DMS153 treated with DMSO at 0.1 percent for 48 hours (cell line): ENCODE results near the gene KCNK2.

Source experiments
- DNase-seq: peaks from one replicate; lab custom pipeline; 2025; ENCODE audit not compliant: unreplicated experiment; lab: John Stamatoyannopoulos, UW

The KCNK2 gene, protein sequence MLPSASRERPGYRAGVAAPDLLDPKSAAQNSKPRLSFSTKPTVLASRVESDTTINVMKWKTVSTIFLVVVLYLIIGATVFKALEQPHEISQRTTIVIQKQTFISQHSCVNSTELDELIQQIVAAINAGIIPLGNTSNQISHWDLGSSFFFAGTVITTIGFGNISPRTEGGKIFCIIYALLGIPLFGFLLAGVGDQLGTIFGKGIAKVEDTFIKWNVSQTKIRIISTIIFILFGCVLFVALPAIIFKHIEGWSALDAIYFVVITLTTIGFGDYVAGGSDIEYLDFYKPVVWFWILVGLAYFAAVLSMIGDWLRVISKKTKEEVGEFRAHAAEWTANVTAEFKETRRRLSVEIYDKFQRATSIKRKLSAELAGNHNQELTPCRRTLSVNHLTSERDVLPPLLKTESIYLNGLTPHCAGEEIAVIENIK

GRCh38 chr1:215082532-215083382 lies at the start of gene KCNK2:
Gene KCNK2 (plus strand): TSS chr1:215082737. CDS start chr1:215083386, 649 bp downstream.
- no peak for DNase-seq

DNA sequence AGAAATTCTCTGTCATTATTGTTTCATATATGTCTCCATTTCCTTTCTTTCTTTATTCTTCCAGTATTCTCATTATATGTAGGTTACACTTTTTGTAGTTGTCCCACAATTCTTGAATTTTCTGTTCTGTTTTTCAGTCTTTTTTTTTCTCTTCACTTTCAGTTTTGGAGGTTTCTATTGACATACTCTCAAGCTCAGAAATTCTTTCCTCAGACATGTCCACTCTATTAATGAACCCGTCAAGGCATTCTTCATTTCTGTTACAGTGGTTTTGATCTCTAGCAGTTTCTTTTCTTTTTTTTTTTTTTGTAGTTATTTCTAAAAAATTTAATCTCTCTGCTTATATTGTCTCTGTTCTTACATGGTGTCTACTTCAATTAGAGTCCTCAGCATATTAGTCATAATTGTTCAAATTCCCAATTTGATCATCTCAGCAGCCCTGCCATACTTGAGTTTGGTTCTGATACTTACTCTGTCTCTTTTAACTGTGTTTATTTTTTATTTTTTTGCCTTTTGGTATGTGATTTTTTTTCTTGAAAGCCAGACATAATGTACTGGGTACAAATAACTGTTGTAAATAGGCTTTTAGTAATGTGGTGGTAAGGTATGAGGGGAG lies 49.5 kb upstream of the KCNK2 start:
- DNase-seq, result no peak

- no peak for DNase-seq
Observed at GRCh38 chr1:215040190-215040589, 42.3 kb upstream of the KCNK2 start.

DNA sequence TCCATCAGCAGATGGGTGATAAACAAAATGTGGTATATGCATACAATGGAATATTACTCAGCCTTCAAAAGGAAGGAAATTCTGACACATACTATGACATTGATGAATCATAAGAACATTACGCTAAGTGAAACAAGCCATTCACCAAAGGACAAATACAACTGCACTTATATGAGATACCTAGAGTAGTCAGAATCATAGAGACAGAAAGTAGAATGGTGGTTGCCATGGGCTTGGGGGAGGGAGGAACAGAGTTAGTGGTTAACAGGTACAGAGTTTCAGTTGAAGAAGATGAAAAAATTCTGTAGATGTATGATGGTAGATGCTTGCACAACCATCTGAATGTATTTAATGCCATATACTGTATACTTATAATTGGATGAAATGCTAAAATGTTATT lies 39.1 kb upstream of the KCNK2 start:
- DNase-seq, result no peak

- no peak for DNase-seq
Observed at GRCh38 chr1:215044151-215044550, 38.4 kb upstream of the KCNK2 start.

DNA sequence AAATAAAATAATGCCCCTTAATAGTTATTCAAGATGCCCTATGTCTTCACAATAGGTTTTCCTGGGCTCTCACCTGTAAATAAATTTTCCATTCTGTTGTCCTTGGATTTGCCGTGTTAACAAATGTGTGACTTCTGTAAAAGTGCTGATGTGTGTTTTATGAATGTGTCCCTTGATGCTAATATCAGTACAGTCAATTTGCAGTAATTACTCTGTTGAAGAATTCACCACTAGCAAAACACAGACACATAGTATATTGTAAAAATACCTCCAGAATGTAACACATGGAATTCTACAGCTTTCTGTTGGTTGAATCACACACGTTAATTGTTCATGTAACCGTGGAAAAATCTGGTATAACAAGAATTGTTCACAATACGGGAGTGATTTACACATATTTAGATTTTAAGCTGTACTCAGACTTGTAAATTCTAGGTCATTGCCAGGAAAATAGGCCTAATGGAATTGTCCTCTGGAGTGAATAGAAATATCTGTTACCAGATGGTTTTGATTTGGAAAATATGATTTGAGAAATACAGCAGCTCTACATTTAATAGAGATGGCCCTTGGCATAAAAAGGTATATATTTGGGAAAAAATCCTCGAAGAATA lies 36.7 kb upstream of the KCNK2 start:
- no peak for DNase-seq

GRCh38 chr1:215052256-215053015 lies 30.1 kb upstream of the KCNK2 start:
- DNase-seq, result no peak

GRCh38 chr1:215054266-215054665 lies 28.3 kb upstream of the KCNK2 start:
- DNase-seq, result no peak

- no peak for DNase-seq
Observed at GRCh38 chr1:215055281-215055935, 27.1 kb upstream of the KCNK2 start.

- DNase-seq, result no peak
Observed at GRCh38 chr1:215056584-215056983, 26.0 kb upstream of the KCNK2 start.

DNA sequence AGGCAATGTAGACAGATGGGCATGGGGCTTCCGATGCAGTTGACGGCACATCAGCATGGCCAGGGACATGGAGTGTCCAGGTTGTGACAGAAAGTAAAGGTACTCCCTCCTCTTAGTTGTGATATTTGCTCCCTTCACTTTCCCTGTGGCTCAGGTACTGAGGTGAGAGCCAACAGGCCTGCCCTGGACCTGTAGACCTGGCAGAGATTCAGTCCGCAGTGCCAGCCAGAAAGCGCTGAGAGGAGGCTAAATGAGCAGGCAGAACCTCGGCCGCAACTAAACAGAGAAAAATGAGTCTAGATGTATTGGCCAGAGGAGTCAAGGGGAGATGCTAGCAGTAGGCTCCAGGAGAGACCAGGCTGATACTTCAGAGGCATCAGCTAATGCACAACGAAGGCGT lies 22.6 kb upstream of the KCNK2 start:
- no peak for DNase-seq

DNA sequence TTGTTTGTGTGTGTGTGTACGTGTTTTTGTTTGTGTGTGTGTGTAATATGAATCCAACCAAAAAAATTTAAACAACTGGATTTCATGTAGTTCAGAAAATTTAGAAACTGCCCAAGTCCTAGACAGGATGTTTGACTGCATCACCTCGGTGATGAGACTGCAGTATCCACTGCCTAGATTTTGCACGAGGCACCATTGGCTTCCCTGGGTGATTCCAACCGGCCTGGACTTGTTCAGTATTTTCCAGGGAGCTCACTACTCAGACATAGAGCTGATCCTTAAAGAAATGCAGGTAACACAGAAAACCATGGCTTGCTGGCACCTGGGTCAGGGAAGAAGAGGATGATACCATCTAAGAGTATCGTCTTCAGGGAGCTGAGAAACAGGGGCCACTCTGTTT lies 18.2 kb upstream of the KCNK2 start:
- DNase-seq, result no peak

DNA sequence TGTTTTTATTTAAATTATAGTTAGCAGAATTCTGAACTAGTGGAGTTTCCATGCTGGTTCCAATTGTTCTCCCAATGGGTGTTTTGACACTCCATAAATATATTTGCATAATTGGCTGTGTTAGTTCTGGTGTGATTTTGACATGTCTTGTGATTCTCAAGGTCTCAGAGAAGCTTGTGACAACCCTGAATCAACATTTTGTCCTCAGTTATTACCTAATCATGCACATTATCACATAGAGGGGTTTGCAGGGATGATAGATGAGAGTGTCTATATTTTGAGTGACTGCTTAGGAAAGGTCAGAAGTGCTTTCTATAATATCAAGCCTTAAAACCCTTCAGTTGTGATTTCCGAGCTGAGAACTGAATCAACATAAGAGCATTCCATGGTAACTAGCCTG lies 11.5 kb upstream of the KCNK2 start:
- DNase-seq, result no peak

- DNase-seq, result no peak
Observed at GRCh38 chr1:215076322-215076721, 6.2 kb upstream of the KCNK2 start.

DNA sequence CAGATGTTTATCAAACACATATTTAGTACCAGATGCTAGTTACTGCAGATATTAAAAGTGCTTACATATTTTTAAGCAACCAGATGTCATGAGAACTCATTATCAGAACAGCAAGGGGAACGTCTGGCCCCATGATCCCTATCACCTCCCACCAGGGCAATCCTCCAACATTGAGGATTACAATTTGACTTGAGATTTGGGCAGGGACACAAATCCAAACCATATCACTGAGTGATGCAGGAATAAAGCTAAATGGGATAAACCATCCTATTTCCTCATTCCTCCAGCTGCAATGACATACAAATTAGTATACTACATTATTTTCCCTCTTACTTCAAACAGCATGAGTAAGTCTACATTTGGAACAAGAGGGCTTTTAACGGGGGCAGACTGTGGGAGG lies 3.1 kb upstream of the KCNK2 start:
- DNase-seq, result no peak

DNA sequence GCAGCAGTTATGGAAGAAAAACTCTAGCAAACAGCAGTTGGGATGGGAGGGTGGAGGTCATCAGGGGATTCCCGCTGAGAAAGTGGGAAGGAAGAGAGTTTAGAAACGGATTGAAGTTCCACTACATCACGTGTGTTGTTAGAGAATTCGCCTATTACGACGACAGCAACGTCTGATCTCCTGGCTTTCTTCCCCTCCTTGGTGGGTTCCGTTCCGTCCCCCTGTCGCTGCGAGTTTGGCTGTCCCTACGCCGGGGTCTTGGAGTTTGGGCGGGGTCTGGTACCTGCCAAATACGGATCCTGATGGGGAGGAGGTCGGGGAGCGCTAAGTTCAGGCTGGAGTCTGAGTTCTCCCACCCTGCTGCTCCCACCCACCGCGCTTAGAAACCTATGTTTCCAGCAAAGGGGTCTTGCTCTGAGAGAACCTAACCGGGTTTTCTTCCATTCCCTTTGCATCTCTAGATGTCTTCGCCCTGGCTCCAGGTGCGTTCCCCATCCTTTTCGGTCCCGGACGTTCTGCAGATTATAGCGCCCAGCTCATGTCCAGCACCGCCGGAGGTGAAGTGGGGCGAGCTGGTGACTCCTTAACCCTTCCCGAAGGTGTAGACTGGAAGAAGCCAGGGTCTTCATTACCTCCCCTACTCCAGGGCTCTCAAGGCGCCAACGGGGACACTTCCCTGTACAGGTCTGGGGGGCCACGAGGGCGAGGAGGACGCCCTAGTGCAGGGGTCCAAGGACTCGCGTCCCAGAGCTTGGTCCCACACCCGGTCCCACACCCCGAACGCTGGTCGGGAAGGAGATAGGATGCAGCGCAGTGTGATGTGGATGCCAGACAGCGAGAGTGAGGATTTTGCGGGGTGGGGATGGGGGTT lies 641 bp upstream of the KCNK2 start:
- DNase-seq, result no peak

DNA sequence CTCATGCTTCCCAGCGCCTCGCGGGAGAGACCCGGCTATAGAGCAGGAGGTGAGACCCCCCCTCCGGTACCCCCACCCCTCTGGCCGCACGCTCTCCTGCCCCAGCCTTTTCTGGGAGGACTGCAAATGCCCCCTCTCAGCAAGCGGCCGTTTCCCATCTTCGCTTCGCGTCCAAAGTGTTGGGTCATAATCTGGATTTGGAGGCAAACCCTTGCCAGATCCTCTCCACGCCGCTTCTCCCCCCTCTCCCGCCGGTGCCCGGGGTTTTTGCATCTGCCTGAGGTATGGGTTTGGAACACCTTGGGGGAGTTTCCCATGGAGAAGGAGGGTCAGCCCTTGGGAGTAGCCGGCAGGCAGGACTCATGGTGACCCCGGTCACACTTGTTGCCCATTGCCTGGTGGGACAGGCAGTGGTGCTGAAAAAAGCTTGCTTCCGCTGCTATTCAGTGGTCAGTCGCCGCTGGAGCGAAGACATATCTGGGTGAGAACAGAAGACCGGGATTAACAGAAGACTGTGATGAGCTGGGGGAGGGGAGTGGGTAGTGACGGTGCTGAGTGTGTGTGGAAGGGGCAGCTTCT lies 935 bp downstream of the KCNK2 start:
- no peak for DNase-seq

DNA sequence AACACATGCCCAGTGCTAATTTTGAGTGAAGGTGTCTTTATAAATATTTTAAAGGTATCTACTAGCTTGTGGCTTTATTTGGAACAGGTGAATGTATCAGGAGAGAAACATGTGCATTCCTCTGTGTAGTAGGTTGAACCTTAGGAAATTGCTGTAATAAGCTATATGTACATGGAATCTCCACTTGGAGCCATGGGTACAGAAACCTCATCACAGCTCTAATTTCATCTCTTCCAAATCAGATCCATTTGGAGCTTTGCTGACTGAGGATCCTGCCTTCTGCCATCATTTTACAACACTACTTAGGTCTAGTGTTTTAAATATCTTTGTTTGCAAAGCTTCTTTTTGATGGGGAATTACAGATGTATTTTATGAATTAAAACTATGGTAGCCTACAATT lies 2.1 kb downstream of the KCNK2 start:
- no peak for DNase-seq

DNA sequence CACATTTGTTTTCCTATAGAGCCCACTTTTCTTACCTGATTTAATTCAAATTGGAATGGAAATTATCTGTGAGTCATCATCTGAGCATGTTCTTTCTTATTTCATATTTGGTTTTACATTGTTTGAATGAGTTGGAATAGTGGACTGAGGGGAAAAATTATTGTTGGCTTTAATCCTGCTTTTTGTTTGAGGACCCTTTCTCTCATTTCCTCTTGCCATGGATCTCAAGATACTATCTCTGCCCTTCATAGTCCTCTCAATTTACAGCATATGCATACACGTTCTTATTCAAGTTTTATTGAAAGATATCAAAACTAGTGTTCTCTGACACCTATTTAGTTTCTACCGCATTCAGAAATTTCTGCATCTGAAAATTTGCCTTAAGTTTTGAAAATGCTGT lies 5.1 kb downstream of the KCNK2 start:
- no peak for DNase-seq
